H1 (cell line): ENCODE data around the gene CD300LF. TPM values are rescaled to one million over a fixed set of nuclear protein-coding genes. Genes with fewer than 3 reads are reported as not detected.

Source experiments
- CTCF ChIA-PET: fragments of 300-600 bp; sonication (Branson Sonifier 250); formaldehyde crosslinking; loops from one replicate; lab custom pipeline; 2021; ENCODE audit not compliant: partially characterized antibody; lab: Charles Lee
- POLR2A ChIA-PET: fragments of 300-600 bp; sonication (Branson Sonifier 250); formaldehyde crosslinking; loops from one replicate; lab custom pipeline; 2021; ENCODE audit warnings: inconsistent platforms; ENCODE audit not compliant: partially characterized antibody; lab: Charles Lee
- DNase-seq, 2 experiments: peaks; one replicate each; pipeline versions ENCODE4 v3.0.0 to v3.0.0-alpha.2; 2010 to 2022; ENCODE audit warnings: low spot score in 2 of 2, low read depth in 1 of 2, mixed read lengths in 1 of 2
- FAIRE-seq: peaks from 2 replicates; lab custom pipeline; 2011; peaks lifted over from hg19 to GRCh38; lab: Jason Lieb, UNC
- H2AFZ ChIP-seq: 2 replicates; pipeline ENCODE4 v1.8.1; 2012; ENCODE audit warnings: low read length, inconsistent platforms
- H2AK5ac ChIP-seq: 2 replicates; pipeline ENCODE4 v1.6.1; 2013; ENCODE audit warnings: low read depth, low read length
- H2BK120ac ChIP-seq: replicated peaks from 2 replicates; pipeline ENCODE3; 2013; ENCODE audit warnings: low read depth, low read length, inconsistent platforms
- H2BK12ac ChIP-seq: 2 replicates; pipeline ENCODE4 v1.6.1; 2013; ENCODE audit warnings: low read depth, low read length
- H2BK15ac ChIP-seq: 2 replicates; pipeline ENCODE4 v1.6.1; 2013; ENCODE audit warnings: low read length
- H2BK20ac ChIP-seq: 2 replicates; pipeline ENCODE4 v1.6.1; 2013; ENCODE audit warnings: low read length
- H2BK5ac ChIP-seq: 2 replicates; pipeline ENCODE4 v1.6.1; 2013; ENCODE audit warnings: low read depth, low read length
- H3K14ac ChIP-seq: 2 replicates; pipeline ENCODE4 v1.6.1; 2013; ENCODE audit warnings: inconsistent platforms; ENCODE audit not compliant: insufficient read length
- H3K18ac ChIP-seq: 2 replicates; pipeline ENCODE4 v1.6.1; 2013; ENCODE audit warnings: low read length; ENCODE audit errors: extremely low read depth
- H3K23ac ChIP-seq: 2 replicates; pipeline ENCODE4 v1.6.1; 2013; ENCODE audit warnings: inconsistent platforms; ENCODE audit not compliant: insufficient read length
- H3K23me2 ChIP-seq: 2 replicates; pipeline ENCODE4 v1.6.1; 2013; ENCODE audit warnings: low read depth, low read length
- H3K27ac ChIP-seq: 2 replicates; pipeline ENCODE4 v1.6.1; 2011; ENCODE audit warnings: low read depth, low read length, inconsistent platforms
- H3K27me3 ChIP-seq, 4 experiments: replicated peaks in 1 of 4; 1 replicate in 1 of 4; 2 replicates in 3 of 4; pipeline versions ENCODE4 v1.6.1 to v1.8.1; 2011 to 2013; ENCODE audit warnings: low read length in 3 of 4, mild to moderate bottlenecking in 3 of 4, inconsistent platforms in 2 of 4, mixed read lengths in 2 of 4, moderate library complexity in 1 of 4; ENCODE audit not compliant: control insufficient read depth in 3 of 4, insufficient read depth in 3 of 4; ENCODE audit errors: extremely low read depth in 1 of 4
- H3K36me3 ChIP-seq, 4 experiments: 2 replicates each; pipeline versions ENCODE4 v1.6.1 to v1.8.1; 2011 to 2013; ENCODE audit warnings: mild to moderate bottlenecking in 4 of 4, low read length in 3 of 4, moderate library complexity in 2 of 4, control low read depth in 1 of 4, inconsistent platforms in 1 of 4; ENCODE audit not compliant: insufficient read depth in 4 of 4, control insufficient read depth in 2 of 4
- H3K4ac ChIP-seq: replicated peaks from 2 replicates; pipeline ENCODE3; 2013; ENCODE audit warnings: low read length, low read depth, mixed read lengths, inconsistent platforms; ENCODE audit not compliant: insufficient read length
- H3K4me1 ChIP-seq, 4 experiments: replicated peaks in 1 of 4; 1 replicate in 1 of 4; 2 replicates in 3 of 4; pipeline versions ENCODE4 v1.6.1 to v1.8.1; 2011 to 2013; ENCODE audit warnings: low read length in 3 of 4, inconsistent platforms in 2 of 4, mixed read lengths in 1 of 4; ENCODE audit not compliant: insufficient read depth in 4 of 4, control insufficient read depth in 3 of 4
- H3K4me2 ChIP-seq, 2 experiments: 2 replicates each; pipeline versions ENCODE4 v1.6.1 to v1.8.1; 2011 to 2013; ENCODE audit warnings: low read depth in 2 of 2, low read length in 2 of 2, control low read depth in 1 of 2, inconsistent platforms in 1 of 2, mild to moderate bottlenecking in 1 of 2; ENCODE audit not compliant: insufficient read depth in 1 of 2
- H3K4me3 ChIP-seq, 4 experiments: fragments of 200-600, 300-600 bp in 1 of 4; sonication (generic), shearing (Covaris generic), sonication (Bioruptor Twin) in 1 of 4; 2 replicates each; pipeline versions ENCODE4 v1.5.1 to v1.8.1; 2011 to 2016; ENCODE audit warnings: low read length in 4 of 4, low read depth in 3 of 4, control low read depth in 2 of 4, inconsistent platforms in 2 of 4, mild to moderate bottlenecking in 2 of 4, mixed read lengths in 1 of 4, moderate library complexity in 1 of 4; ENCODE audit not compliant: insufficient read depth in 2 of 4; ENCODE audit errors: extremely low read depth in 1 of 4
- H3K56ac ChIP-seq: replicated peaks from 2 replicates; pipeline ENCODE3; 2013; ENCODE audit warnings: low read depth, mild to moderate bottlenecking, mixed read lengths, low read length, inconsistent platforms; ENCODE audit not compliant: insufficient read length
- H3K79me1 ChIP-seq: 2 replicates; pipeline ENCODE4 v1.6.1; 2013; ENCODE audit warnings: low read depth, low read length, control low read depth
- H3K79me2 ChIP-seq, 2 experiments: 2 replicates each; pipeline versions ENCODE4 v1.6.1 to v1.8.1; 2012 to 2013; ENCODE audit warnings: low read length in 2 of 2, mild to moderate bottlenecking in 2 of 2, inconsistent platforms in 1 of 2; ENCODE audit not compliant: insufficient read depth in 2 of 2, control insufficient read depth in 1 of 2
- H3K9ac ChIP-seq, 4 experiments: replicated peaks in 1 of 4; 1 replicate in 1 of 4; 2 replicates in 3 of 4; pipeline versions ENCODE4 v1.6.1 to v1.8.1; 2011 to 2013; ENCODE audit warnings: low read depth in 3 of 4, low read length in 3 of 4, control low read depth in 2 of 4, mild to moderate bottlenecking in 2 of 4, moderate library complexity in 2 of 4, inconsistent platforms in 1 of 4; ENCODE audit errors: extremely low read depth in 1 of 4
- H3K9me3 ChIP-seq, 2 experiments: 2 replicates each; pipeline versions ENCODE4 v1.6.1 to v1.8.1; 2012 to 2013; ENCODE audit warnings: mild to moderate bottlenecking in 2 of 2, moderate library complexity in 2 of 2, control low read depth in 1 of 2, inconsistent platforms in 1 of 2, low read depth in 1 of 2, low read length in 1 of 2, mixed read lengths in 1 of 2; ENCODE audit not compliant: insufficient read depth in 2 of 2
- H4K20me1 ChIP-seq, 2 experiments: replicated peaks in 1 of 2; 2 replicates each; pipeline versions ENCODE3 to v1.8.1; 2011 to 2013; ENCODE audit warnings: inconsistent platforms in 2 of 2, low read length in 2 of 2, mild to moderate bottlenecking in 1 of 2; ENCODE audit not compliant: insufficient read depth in 2 of 2, control insufficient read depth in 1 of 2
- H4K5ac ChIP-seq: 2 replicates; pipeline ENCODE4 v1.6.1; 2013; ENCODE audit warnings: low read length, low read depth, mixed read lengths, inconsistent platforms; ENCODE audit not compliant: insufficient read length
- H4K8ac ChIP-seq: 2 replicates; pipeline ENCODE4 v1.8.0; 2013; ENCODE audit warnings: mild to moderate bottlenecking, moderate library complexity, low read length, inconsistent platforms; ENCODE audit not compliant: insufficient read depth; ENCODE audit errors: extremely low read depth
- H4K91ac ChIP-seq: replicated peaks from 2 replicates; pipeline ENCODE3; 2013; ENCODE audit warnings: low read length, mixed read lengths, inconsistent platforms; ENCODE audit not compliant: insufficient read length
- BCL11A ChIP-seq, 2 experiments: IDR thresholded peaks; one replicate each; pipeline ENCODE4 v1.6.1; 2011; ENCODE audit warnings: low read depth in 2 of 2, low read length in 2 of 2, mild to moderate bottlenecking in 2 of 2
- CBX8 ChIP-seq: fragments of 300-800, 300-1000 bp; sonication (generic); IDR thresholded peaks from 2 replicates; pipeline ENCODE4 v1.7.1; 2016; ENCODE audit warnings: low read depth, low read length, borderline replicate concordance
- CEBPB ChIP-seq: IDR thresholded peaks from 2 replicates; pipeline ENCODE4 v1.6.1; 2012; ENCODE audit warnings: low read depth, low read length
- CHD2 ChIP-seq: IDR thresholded peaks from 2 replicates; pipeline ENCODE4 v1.6.1; 2012; ENCODE audit warnings: low read length, improper control_type of control experiment
- FOSL1 ChIP-seq: IDR thresholded peaks from 2 replicates; pipeline ENCODE4 v1.6.1; 2011; ENCODE audit warnings: mild to moderate bottlenecking, low read depth, low read length, moderate library complexity; ENCODE audit not compliant: insufficient read depth
- KDM1A ChIP-seq: fragments of 200-600, 300-600 bp; sonication (generic); IDR thresholded peaks from 2 replicates; pipeline ENCODE4 v1.7.1; 2016; ENCODE audit warnings: mild to moderate bottlenecking, low read length, borderline replicate concordance
- POLR2A ChIP-seq, 2 experiments: IDR thresholded peaks; 1 replicate in 1 of 2; 2 replicates in 1 of 2; pipeline ENCODE4 v1.6.1; 2011; ENCODE audit warnings: low read depth in 2 of 2, low read length in 2 of 2, mild to moderate bottlenecking in 2 of 2; ENCODE audit errors: control extremely low read depth in 1 of 2
- RBBP5 ChIP-seq: IDR thresholded peaks from 2 replicates; pipeline ENCODE4 v1.7.1; 2012; ENCODE audit warnings: low read depth, mild to moderate bottlenecking, inconsistent platforms, low read length, moderate library complexity, borderline replicate concordance
- RFX5 ChIP-seq: IDR thresholded peaks from 2 replicates; pipeline ENCODE4 v1.6.1; 2011; ENCODE audit warnings: low read depth, low read length, improper control_type of control experiment, borderline replicate concordance
- TAF7 ChIP-seq: optimal IDR thresholded peaks from 2 replicates; pipeline ENCODE3; 2011; ENCODE audit warnings: low read depth, mild to moderate bottlenecking, inconsistent platforms, low read length, moderate library complexity, borderline replicate concordance
- WGBS, 2 experiments: shearing (Covaris generic) in 1 of 2; methylation state at CpG; one replicate each; pipeline versions ENCODE4 v1.1.6 to v1.1.7; 2013 to 2015; ENCODE audit warnings: low lambda C conversion rate in 2 of 2, mixed read lengths in 2 of 2, inconsistent platforms in 1 of 2, low coverage in 1 of 2, missing lambda C conversion rate in 1 of 2; ENCODE audit not compliant: insufficient replicate concordance in 2 of 2, insufficient coverage in 1 of 2, insufficient read length in 1 of 2; ENCODE audit errors: extremely low coverage in 1 of 2, missing lambda C conversion rate in 1 of 2; 5-methylcytosine and 5-hydroxymethylcytosine counted together
- polyA plus RNA-seq, 7 experiments: library from polyadenylated mRNA; depleted of rRNA in 3 of 7; stranded (reverse) in 5 of 7; unstranded in 2 of 7; fragments of >200 nt in 5 of 7; fragments of 200-250 nt in 2 of 7; gene quantifications; 1 replicate in 5 of 7; 2 replicates in 1 of 7; 4 replicates in 1 of 7; pipeline versions ENCODE4 v1.2.1 to v1.2.3, GENCODE V29; 2011 to 2013; ENCODE audit warnings: missing spikeins in 2 of 7, mixed read lengths in 2 of 7
- total RNA-seq: library from RNA; stranded (reverse); fragmentation: NEBNext Ultra II Directional; extraction: Animal tissue kit (Norgen Biotek cat#: 25700); gene quantifications from 2 replicates; pipeline ENCODE4 v1.2.1, GENCODE V29; 2021
- TF ChIP-seq, protein P1 (sequence below): IDR thresholded peaks from 2 replicates; pipeline ENCODE4 v1.6.1; 2012; ENCODE audit warnings: low read length, inconsistent platforms

Gene CD300LF
- total and polyA plus RNA-seq, 2 of the 8 experiments (the other 6 are each of a cell fraction or from before 2014, with no cell fraction given) = not detected

- WGBS, 2 experiments = 82% methylated on average over 9 of the region's 9 CpGs; no CpG with 5 or more reads in 1 of the 2 experiments
- Histone ChIP-seq H3K18ac (peak overlapping the region; percentile 93), H3K4me1 (peaks cover 10 to 67% (median 51%) of the 10 kb centered on the region in 4 experiments), H3K9ac (peak overlapping the region in 1 of 4 experiments; percentile 34; a peak in 1 of 7 replicates), H3K27ac (peak overlapping the region; percentile 70; the same call in 1 of the 2 replicates), H3K9me3 (no peaks in the 10 kb centered on the region), H4K20me1 (peaks cover 3 to 19% of the 10 kb centered on the region in 2 experiments), H3K4ac (peak overlapping the region; percentile 63), H2BK15ac (peak overlapping the region; percentile 81), H2BK5ac (peak overlapping the region; percentile 73), H3K14ac (no peak overlapping the region), H3K36me3 (no peaks in the 10 kb centered on the region; a peak in 1 of 8 replicates), H2BK12ac (peak overlapping the region; percentile 75; the same call in 1 of the 2 replicates), H3K79me1 (peaks cover 27% of the 10 kb centered on the region), H3K23me2 (no peaks in the 10 kb centered on the region), H4K91ac (peak overlapping the region; percentile 93), H2AK5ac (no peak overlapping the region), H3K23ac (no peak overlapping the region), H2BK120ac (peak overlapping the region; percentile 34), H3K4me2 (peak overlapping the region; percentile 46 to 59; a peak in 3 of 4 replicates), H3K56ac (no peak overlapping the region), H3K79me2 (peaks cover 0 to 68% of the 10 kb centered on the region in 2 experiments; a peak in 2 of 4 replicates), H4K8ac (no peak overlapping the region; the same call in 1 of the 2 replicates), H4K5ac (peak overlapping the region; percentile 69), H2AFZ (no peak overlapping the region), H3K4me3 (peak overlapping the region in 1 of 4 experiments; percentile 36; a peak in 2 of 8 replicates), H3K27me3 (no peaks in the 10 kb centered on the region), H2BK20ac (no peak overlapping the region)
- DNase-seq = no peak
- ChIA-PET CTCF (interaction anchor here (0.6 to 15.7 kb wide), 9 partner anchors 9 to 104 kb away, joined by 3 to 231 read pairs (median 10); partner anchors contain the start of genes NAT9 and RAB37), POLR2A (interaction anchor here (0.9 to 6.5 kb wide), 5 partner anchors 8 to 18 kb away, joined by 3 to 70 read pairs (median 15); partner anchors contain the start of genes NAT9 and NHERF1)
- no peak for FAIRE-seq
- TF ChIP-seq POLR2A (IDR thresholded peaks at IDR 0.05; ENCODE audit: control extremely low read depth in 1 of 2, low read depth in 2 of 2, low read length in 2 of 2) = no peak
- TF ChIP-seq TAF7 = no peak
- TF ChIP-seq CBX8 = no peak
- TF ChIP-seq BCL11A (IDR thresholded peaks at IDR 0.05; ENCODE audit: low read depth in 2 of 2, low read length in 2 of 2) = no peak
- TF ChIP-seq, protein P1, sequence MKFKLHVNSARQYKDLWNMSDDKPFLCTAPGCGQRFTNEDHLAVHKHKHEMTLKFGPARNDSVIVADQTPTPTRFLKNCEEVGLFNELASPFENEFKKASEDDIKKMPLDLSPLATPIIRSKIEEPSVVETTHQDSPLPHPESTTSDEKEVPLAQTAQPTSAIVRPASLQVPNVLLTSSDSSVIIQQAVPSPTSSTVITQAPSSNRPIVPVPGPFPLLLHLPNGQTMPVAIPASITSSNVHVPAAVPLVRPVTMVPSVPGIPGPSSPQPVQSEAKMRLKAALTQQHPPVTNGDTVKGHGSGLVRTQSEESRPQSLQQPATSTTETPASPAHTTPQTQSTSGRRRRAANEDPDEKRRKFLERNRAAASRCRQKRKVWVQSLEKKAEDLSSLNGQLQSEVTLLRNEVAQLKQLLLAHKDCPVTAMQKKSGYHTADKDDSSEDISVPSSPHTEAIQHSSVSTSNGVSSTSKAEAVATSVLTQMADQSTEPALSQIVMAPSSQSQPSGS = no peak
- TF ChIP-seq CEBPB = no peak
- TF ChIP-seq KDM1A = no peak
- no peak for TF ChIP-seq RFX5
- no peak for TF ChIP-seq RBBP5
- no peak for TF ChIP-seq FOSL1
- TF ChIP-seq CHD2 = no peak
Measured at GRCh38 chr17:74759243-74759801, 46.6 kb upstream of the CD300LF start.
